ENCODE results near the gene TTN. TPM values are rescaled to one million over a fixed set of nuclear protein-coding genes. Genes with fewer than 3 reads are reported as not detected.

Gene TTN
- total RNA-seq, 1 experiment from 2014 or later, result 1.1 TPM

DNA sequence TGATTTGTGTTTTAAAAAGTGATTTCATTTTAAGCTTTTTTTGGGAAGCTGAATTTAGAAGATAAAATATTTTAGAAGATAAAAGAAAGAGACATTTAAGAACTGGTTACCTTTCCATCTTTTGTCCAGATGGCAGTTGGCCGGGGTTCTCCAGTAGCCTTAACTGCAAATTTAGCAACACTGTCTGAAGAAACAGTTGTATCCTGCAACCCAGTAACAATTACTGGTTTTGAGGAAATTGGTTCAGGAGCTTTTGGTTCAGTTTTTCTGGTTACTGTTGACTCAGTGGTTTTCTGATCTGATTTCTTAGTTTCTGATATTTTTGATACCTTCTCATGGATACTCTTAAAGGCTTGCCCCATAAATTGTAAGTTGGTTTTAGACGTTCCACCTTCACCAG, 277.1 kb downstream of the TTN start:
- CTCF ChIA-PET, result no interaction called here
- intact Hi-C loops (cut with micrococcal nuclease), result no loop called here
- TF ChIP-seq EZH2 (IDR thresholded peaks at IDR 0.05; ENCODE audit: low read length, unreplicated experiment) (no peak), EZH2phosphoT487 (IDR thresholded peaks at IDR 0.05; ENCODE audit: borderline replicate concordance, low read length) (no peak), CTCF (conservative IDR thresholded peaks at IDR 0.05; ENCODE audit: low read depth, low read length) (no peak)

GRCh38 chr2:178529194-178529593, 278.0 kb downstream of the TTN start:
- DNase-seq (no peak), ATAC-seq (no peak)
- H3K4me3 ChIP-seq (ENCODE audit: low read length), result no peak overlapping the region
- H3K9ac ChIP-seq (ENCODE audit: low read length), result no peak overlapping the region
- H3K9me3 ChIP-seq (ENCODE audit: low read length), result no peaks in the 10 kb centered on the region
- H3K79me2 ChIP-seq (ENCODE audit: low read length), result peaks cover 9% of the 10 kb centered on the region
- CTCF ChIA-PET, result no interaction called here
- H3K9me2 ChIP-seq (replicated peaks; ENCODE audit: low read length), result no peaks in the 10 kb centered on the region
- H2AFZ ChIP-seq (ENCODE audit: low read length), result no peak overlapping the region
- TF ChIP-seq EZH2 (IDR thresholded peaks at IDR 0.05; ENCODE audit: low read length, unreplicated experiment) (no peak), EZH2phosphoT487 (IDR thresholded peaks at IDR 0.05; ENCODE audit: borderline replicate concordance, low read length) (no peak), CTCF (conservative IDR thresholded peaks at IDR 0.05; ENCODE audit: low read depth, low read length) (no peak)
- H3K27me3 ChIP-seq (ENCODE audit: low read length), result no peaks in the 10 kb centered on the region
- no TSS peak for BruUV-seq (replicated peaks)
- POLR2A ChIA-PET (ENCODE audit: unreplicated experiment), result no interaction called here
- H4K20me1 ChIP-seq (ENCODE audit: low read length), result no peaks in the 10 kb centered on the region
- H3K27ac ChIP-seq (ENCODE audit: low read length), result no peak overlapping the region
- H3K4me1 ChIP-seq (ENCODE audit: insufficient read depth, low read length), result no peaks in the 10 kb centered on the region
- H3K4me2 ChIP-seq (ENCODE audit: low read length), result no peak overlapping the region
- H3K36me3 ChIP-seq (ENCODE audit: low read depth, low read length), result 0 out of 2 replicates have a peak, but pooled peaks cover 4% of the 10 kb centered on the region
- H3F3A ChIP-seq (ENCODE audit: low read length, unreplicated experiment), result no peaks in the 10 kb centered on the region
- intact Hi-C loops (cut with micrococcal nuclease), result no loop called here

More for the DNA sequence above, 277.1 kb downstream of the TTN start:
- no peaks in the 10 kb centered on the region for H3K9me3 ChIP-seq (ENCODE audit: low read length)
- POLR2A ChIA-PET (ENCODE audit: unreplicated experiment), result no interaction called here
- H3K4me1 ChIP-seq (ENCODE audit: insufficient read depth, low read length), result no peaks in the 10 kb centered on the region
- no peaks in the 10 kb centered on the region for H3K9me2 ChIP-seq (replicated peaks; ENCODE audit: low read length)
- H3K79me2 ChIP-seq (ENCODE audit: low read length), result 0 out of 2 replicates have a peak, but pooled peaks cover 5% of the 10 kb centered on the region
- H4K20me1 ChIP-seq (ENCODE audit: low read length), result no peaks in the 10 kb centered on the region
- no peaks in the 10 kb centered on the region for H3K27me3 ChIP-seq (ENCODE audit: low read length)
- H3K9ac ChIP-seq (ENCODE audit: low read length), result no peak overlapping the region
- no peak overlapping the region for H3K4me3 ChIP-seq (ENCODE audit: low read length)
- no peak overlapping the region for H3K27ac ChIP-seq (ENCODE audit: low read length)
- ATAC-seq (no peak), DNase-seq (no peak)
- no peaks in the 10 kb centered on the region for H3F3A ChIP-seq (ENCODE audit: low read length, unreplicated experiment)
- H3K4me2 ChIP-seq (ENCODE audit: low read length), result no peak overlapping the region
- H3K36me3 ChIP-seq (ENCODE audit: low read depth, low read length), result 0 out of 2 replicates have a peak, but pooled peaks cover 4% of the 10 kb centered on the region
- BruUV-seq (replicated peaks), result no TSS peak
- no peak overlapping the region for H2AFZ ChIP-seq (ENCODE audit: low read length)

DNA sequence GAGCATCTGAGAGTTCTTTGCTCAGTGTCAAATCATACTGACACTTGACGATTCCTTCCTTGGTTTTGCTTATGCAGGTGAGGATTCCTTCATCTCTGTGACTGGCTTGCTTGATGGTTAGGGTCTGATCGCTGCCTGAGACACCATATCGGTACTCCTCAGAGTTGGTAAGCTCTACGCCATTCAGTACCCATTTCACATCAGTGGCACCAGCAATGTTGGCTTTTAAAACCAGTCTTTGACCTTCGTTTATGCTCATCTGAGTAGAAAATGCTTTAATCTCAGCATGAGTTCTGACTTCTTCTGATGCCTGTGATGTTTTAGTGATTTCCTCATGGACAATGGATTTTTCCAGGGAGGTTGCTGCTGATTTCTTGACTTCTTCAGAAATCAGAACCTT, 278.6 kb downstream of the TTN start:
- Histone ChIP-seq H3K36me3 (ENCODE audit: low read depth, low read length) (0 out of 2 replicates have a peak, but pooled peaks cover 4% of the 10 kb centered on the region), H3K27ac (ENCODE audit: low read length) (no peak overlapping the region), H3K27me3 (ENCODE audit: low read length) (no peaks in the 10 kb centered on the region), H3K9me3 (ENCODE audit: low read length) (no peaks in the 10 kb centered on the region), H4K20me1 (ENCODE audit: low read length) (no peaks in the 10 kb centered on the region), H3K79me2 (ENCODE audit: low read length) (peaks cover 14% of the 10 kb centered on the region), H3F3A (ENCODE audit: low read length, unreplicated experiment) (no peaks in the 10 kb centered on the region), H3K4me3 (ENCODE audit: low read length) (no peak overlapping the region), H3K4me1 (ENCODE audit: insufficient read depth, low read length) (no peaks in the 10 kb centered on the region), H3K9me2 (replicated peaks; ENCODE audit: low read length) (no peaks in the 10 kb centered on the region), H2AFZ (ENCODE audit: low read length) (no peak overlapping the region), H3K4me2 (ENCODE audit: low read length) (no peak overlapping the region), H3K9ac (ENCODE audit: low read length) (no peak overlapping the region)
- no peak for TF ChIP-seq EZH2phosphoT487 (IDR thresholded peaks at IDR 0.05; ENCODE audit: borderline replicate concordance, low read length)
- TF ChIP-seq EZH2 (IDR thresholded peaks at IDR 0.05; ENCODE audit: low read length, unreplicated experiment), result no peak
- no peak for TF ChIP-seq CTCF (conservative IDR thresholded peaks at IDR 0.05; ENCODE audit: low read depth, low read length)
- ATAC-seq (no peak), DNase-seq (no peak)
- POLR2A ChIA-PET (ENCODE audit: unreplicated experiment), result no interaction called here
- BruUV-seq (replicated peaks), result no TSS peak
- CTCF ChIA-PET, result no interaction called here
- intact Hi-C loops (cut with micrococcal nuclease), result no loop called here

All from PC-3 (cell line).